Prostate gland (tissue), 2 donors: ENCODE measurements around the gene GARS1.

Experiments
- CTCF ChIP-seq, 4 experiments: fragments of 200-600 bp in 2 of 4; fragments of 450-650 bp in 2 of 4; sonication (generic) in 2 of 4; IDR thresholded peaks; 1 replicate in 3 of 4; 2 replicates in 1 of 4; pipeline ENCODE4 v1.5.1; 2016 to 2019; ENCODE audit warnings: antibody characterized with exemption in 4 of 4, mild to moderate bottlenecking in 2 of 4, moderate library complexity in 2 of 4
- POLR2AphosphoS5 ChIP-seq: sonication (generic); formaldehyde crosslinking; IDR thresholded peaks from one replicate; pipeline ENCODE4 v1.6.1; 2017; ENCODE audit warnings: antibody characterized with exemption

- TF ChIP-seq POLR2AphosphoS5 (no peak), CTCF (IDR thresholded peaks at IDR 0.05) (no peak)
These were observed 1.4 kb downstream of the GARS1 start for GRCh38 chr7:30596014-30596641.
